ENCODE measurements around the gene RNF4. TPM values are rescaled to one million over a fixed set of nuclear protein-coding genes. Genes with fewer than 3 reads are reported as not detected.
"Not testable (repeated sequence)": the region's sequence is repeated elsewhere in the genome, so short reads cannot be mapped to it uniquely, and the experiment has no call there.

The RNF4 gene
- total RNA-seq, 1 donor from 2014 or later: 95.4 TPM

- no peaks in the 10 kb centered on the region for H3K27me3 Mint-ChIP-seq
- intact Hi-C loops (cut with micrococcal nuclease): no loop called here
- H3K27ac Mint-ChIP-seq: peak overlapping the region; percentile 63
These were observed 31.6 kb downstream of the RNF4 start for GRCh38 chr4:2500547-2500946.

GRCh38 chr4:2501034-2501594, 32.2 kb downstream of the RNF4 start:
- no peak overlapping the region for H3K4me3 Mint-ChIP-seq
- intact Hi-C loops (cut with micrococcal nuclease): no loop called here
- no peaks in the 10 kb centered on the region for H3K9me3 Mint-ChIP-seq
- DNase-seq: no peak
- peaks cover 7% of the 10 kb centered on the region for H3K4me1 Mint-ChIP-seq
- no peaks in the 10 kb centered on the region for H3K27me3 Mint-ChIP-seq
- H3K36me3 Mint-ChIP-seq (ENCODE audit: low read depth): peaks cover 42% of the 10 kb centered on the region
- H3K27ac Mint-ChIP-seq: no peak overlapping the region

More at GRCh38 chr4:2500547-2500946, 31.6 kb downstream of the RNF4 start:
- peaks cover 7% of the 10 kb centered on the region for H3K4me1 Mint-ChIP-seq
- no peak overlapping the region for H3K4me3 Mint-ChIP-seq
- no peaks in the 10 kb centered on the region for H3K9me3 Mint-ChIP-seq
- H3K36me3 Mint-ChIP-seq (ENCODE audit: low read depth): peaks cover 45% of the 10 kb centered on the region
- DNase-seq: no peak

- H3K4me3 Mint-ChIP-seq: no peak overlapping the region
- no peak overlapping the region for H3K27ac Mint-ChIP-seq
- no peaks in the 10 kb centered on the region for H3K27me3 Mint-ChIP-seq
- intact Hi-C loops (cut with micrococcal nuclease): no loop called here
- no peak for DNase-seq
- peaks cover 7% of the 10 kb centered on the region for H3K4me1 Mint-ChIP-seq
- H3K36me3 Mint-ChIP-seq (ENCODE audit: low read depth): peaks cover 43% of the 10 kb centered on the region
- no peaks in the 10 kb centered on the region for H3K9me3 Mint-ChIP-seq
These were observed 34.9 kb downstream of the RNF4 start for GRCh38 chr4:2503809-2504208.

GRCh38 chr4:2507259-2507658, 38.4 kb downstream of the RNF4 start:
- intact Hi-C loops (cut with micrococcal nuclease): no loop called here
- DNase-seq: no peak
- H3K36me3 Mint-ChIP-seq (ENCODE audit: low read depth): peaks cover 46% of the 10 kb centered on the region
- no peaks in the 10 kb centered on the region for H3K9me3 Mint-ChIP-seq
- no peak overlapping the region for H3K4me3 Mint-ChIP-seq
- peaks cover 5% of the 10 kb centered on the region for H3K4me1 Mint-ChIP-seq
- H3K27me3 Mint-ChIP-seq: no peaks in the 10 kb centered on the region
- no peak overlapping the region for H3K27ac Mint-ChIP-seq

- H3K27ac Mint-ChIP-seq: no peak overlapping the region
- peaks cover 49% of the 10 kb centered on the region for H3K36me3 Mint-ChIP-seq (ENCODE audit: low read depth)
- no peaks in the 10 kb centered on the region for H3K27me3 Mint-ChIP-seq
- H3K9me3 Mint-ChIP-seq: no peaks in the 10 kb centered on the region
- intact Hi-C loops (cut with micrococcal nuclease): no loop called here
- no peak overlapping the region for H3K4me3 Mint-ChIP-seq
- H3K4me1 Mint-ChIP-seq: peaks cover 5% of the 10 kb centered on the region
- no peak for DNase-seq
These were observed 38.9 kb downstream of the RNF4 start for GRCh38 chr4:2507855-2508254.

- Mint-ChIP-seq H3K27ac (no peak overlapping the region), H3K4me1 (peaks cover 5% of the 10 kb centered on the region), H3K36me3 (ENCODE audit: low read depth) (peaks cover 67% of the 10 kb centered on the region), H3K9me3 (no peaks in the 10 kb centered on the region), H3K27me3 (no peaks in the 10 kb centered on the region), H3K4me3 (no peak overlapping the region)
- DNase-seq: no peak
- intact Hi-C loops (cut with micrococcal nuclease): no loop called here
These were observed 41.7 kb downstream of the RNF4 start for GRCh38 chr4:2510351-2511259.

GRCh38 chr4:2511645-2512131, 42.8 kb downstream of the RNF4 start:
- peaks cover 67% of the 10 kb centered on the region for H3K36me3 Mint-ChIP-seq (ENCODE audit: low read depth)
- DNase-seq: no peak
- H3K27me3 Mint-ChIP-seq: no peaks in the 10 kb centered on the region
- H3K9me3 Mint-ChIP-seq: no peaks in the 10 kb centered on the region
- intact Hi-C loops (cut with micrococcal nuclease): no loop called here
- H3K4me3 Mint-ChIP-seq: no peak overlapping the region
- H3K4me1 Mint-ChIP-seq: peaks cover 5% of the 10 kb centered on the region
- H3K27ac Mint-ChIP-seq: peak overlapping the region; percentile 20

- peaks cover 5% of the 10 kb centered on the region for H3K4me1 Mint-ChIP-seq
- DNase-seq: no peak
- H3K4me3 Mint-ChIP-seq: no peak overlapping the region
- peaks cover 62% of the 10 kb centered on the region for H3K36me3 Mint-ChIP-seq (ENCODE audit: low read depth)
- H3K9me3 Mint-ChIP-seq: no peaks in the 10 kb centered on the region
- no peaks in the 10 kb centered on the region for H3K27me3 Mint-ChIP-seq
- no peak overlapping the region for H3K27ac Mint-ChIP-seq
- intact Hi-C loops (cut with micrococcal nuclease): no loop called here
These were observed 43.7 kb downstream of the RNF4 start for GRCh38 chr4:2512396-2513135.

- H3K27ac Mint-ChIP-seq; DNase-seq; H3K9me3 Mint-ChIP-seq; H3K27me3 Mint-ChIP-seq; H3K4me1 Mint-ChIP-seq; intact Hi-C loops (cut with micrococcal nuclease); H3K4me3 Mint-ChIP-seq: not testable (repeated sequence)
- H3K36me3 Mint-ChIP-seq (ENCODE audit: low read depth): peaks cover 56% of the 10 kb centered on the region
These were observed 45.3 kb downstream of the RNF4 start for GRCh38 chr4:2514193-2514592.

GRCh38 chr4:2514944-2515343, 46.0 kb downstream of the RNF4 start:
- DNase-seq; intact Hi-C loops (cut with micrococcal nuclease); H3K27me3 Mint-ChIP-seq; H3K4me1 Mint-ChIP-seq; H3K27ac Mint-ChIP-seq; H3K4me3 Mint-ChIP-seq; H3K9me3 Mint-ChIP-seq: not testable (repeated sequence)
- peaks cover 51% of the 10 kb centered on the region for H3K36me3 Mint-ChIP-seq (ENCODE audit: low read depth)

- Mint-ChIP-seq H3K4me1 (peaks cover 1% of the 10 kb centered on the region), H3K9me3 (no peaks in the 10 kb centered on the region), H3K4me3 (no peak overlapping the region), H3K36me3 (ENCODE audit: low read depth) (peaks cover 44% of the 10 kb centered on the region), H3K27me3 (no peaks in the 10 kb centered on the region), H3K27ac (no peak overlapping the region)
- DNase-seq: no peak
- intact Hi-C loops (cut with micrococcal nuclease): no loop called here
These were observed 47.1 kb downstream of the RNF4 start for GRCh38 chr4:2515830-2516550.

- H3K4me3 Mint-ChIP-seq: no peak overlapping the region
- intact Hi-C loops (cut with micrococcal nuclease): no loop called here
- H3K36me3 Mint-ChIP-seq (ENCODE audit: low read depth): peaks cover 46% of the 10 kb centered on the region
- H3K9me3 Mint-ChIP-seq: no peaks in the 10 kb centered on the region
- no peak overlapping the region for H3K27ac Mint-ChIP-seq
- H3K27me3 Mint-ChIP-seq: no peaks in the 10 kb centered on the region
- peaks cover 1% of the 10 kb centered on the region for H3K4me1 Mint-ChIP-seq
- no peak for DNase-seq
These were observed 47.7 kb downstream of the RNF4 start for GRCh38 chr4:2516635-2517034.

GRCh38 chr4:2526559-2526958, 57.7 kb downstream of the RNF4 start:
- Mint-ChIP-seq H3K4me1 (no peaks in the 10 kb centered on the region), H3K4me3 (no peak overlapping the region), H3K36me3 (ENCODE audit: low read depth) (no peaks in the 10 kb centered on the region), H3K27ac (no peak overlapping the region), H3K9me3 (no peaks in the 10 kb centered on the region), H3K27me3 (peaks cover 1% of the 10 kb centered on the region)
- DNase-seq: no peak
- intact Hi-C loops (cut with micrococcal nuclease): no loop called here
